Ishikawa (cell line): ENCODE results near the gene OSTM1.

Experiments
- EP300 ChIP-seq: IDR thresholded peaks from 2 replicates; pipeline ENCODE4 v1.6.1; 2012; ENCODE audit warnings: borderline replicate concordance
- FOXM1 ChIP-seq: IDR thresholded peaks from 2 replicates; pipeline ENCODE4 v1.6.1; 2012; ENCODE audit warnings: low read depth, borderline replicate concordance
- RAD21 ChIP-seq: IDR thresholded peaks from 2 replicates; pipeline ENCODE4 v1.6.1; 2012; ENCODE audit warnings: low read depth
- TEAD4 ChIP-seq: IDR thresholded peaks from 2 replicates; pipeline ENCODE4 v1.6.1; 2012
- TF ChIP-seq, protein P1 (sequence below): IDR thresholded peaks from 2 replicates; pipeline ENCODE4 v1.6.1; 2012; ENCODE audit warnings: low read depth, mild to moderate bottlenecking
- TF ChIP-seq, protein P2 (sequence below): IDR thresholded peaks from 2 replicates; pipeline ENCODE4 v1.6.1; 2012

GRCh38 chr6:108013787-108014439, 60.6 kb downstream of the OSTM1 start:
- TF ChIP-seq EP300 = no peak
- TF ChIP-seq, protein P1, sequence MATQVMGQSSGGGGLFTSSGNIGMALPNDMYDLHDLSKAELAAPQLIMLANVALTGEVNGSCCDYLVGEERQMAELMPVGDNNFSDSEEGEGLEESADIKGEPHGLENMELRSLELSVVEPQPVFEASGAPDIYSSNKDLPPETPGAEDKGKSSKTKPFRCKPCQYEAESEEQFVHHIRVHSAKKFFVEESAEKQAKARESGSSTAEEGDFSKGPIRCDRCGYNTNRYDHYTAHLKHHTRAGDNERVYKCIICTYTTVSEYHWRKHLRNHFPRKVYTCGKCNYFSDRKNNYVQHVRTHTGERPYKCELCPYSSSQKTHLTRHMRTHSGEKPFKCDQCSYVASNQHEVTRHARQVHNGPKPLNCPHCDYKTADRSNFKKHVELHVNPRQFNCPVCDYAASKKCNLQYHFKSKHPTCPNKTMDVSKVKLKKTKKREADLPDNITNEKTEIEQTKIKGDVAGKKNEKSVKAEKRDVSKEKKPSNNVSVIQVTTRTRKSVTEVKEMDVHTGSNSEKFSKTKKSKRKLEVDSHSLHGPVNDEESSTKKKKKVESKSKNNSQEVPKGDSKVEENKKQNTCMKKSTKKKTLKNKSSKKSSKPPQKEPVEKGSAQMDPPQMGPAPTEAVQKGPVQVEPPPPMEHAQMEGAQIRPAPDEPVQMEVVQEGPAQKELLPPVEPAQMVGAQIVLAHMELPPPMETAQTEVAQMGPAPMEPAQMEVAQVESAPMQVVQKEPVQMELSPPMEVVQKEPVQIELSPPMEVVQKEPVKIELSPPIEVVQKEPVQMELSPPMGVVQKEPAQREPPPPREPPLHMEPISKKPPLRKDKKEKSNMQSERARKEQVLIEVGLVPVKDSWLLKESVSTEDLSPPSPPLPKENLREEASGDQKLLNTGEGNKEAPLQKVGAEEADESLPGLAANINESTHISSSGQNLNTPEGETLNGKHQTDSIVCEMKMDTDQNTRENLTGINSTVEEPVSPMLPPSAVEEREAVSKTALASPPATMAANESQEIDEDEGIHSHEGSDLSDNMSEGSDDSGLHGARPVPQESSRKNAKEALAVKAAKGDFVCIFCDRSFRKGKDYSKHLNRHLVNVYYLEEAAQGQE = no peak
- TF ChIP-seq, protein P2, sequence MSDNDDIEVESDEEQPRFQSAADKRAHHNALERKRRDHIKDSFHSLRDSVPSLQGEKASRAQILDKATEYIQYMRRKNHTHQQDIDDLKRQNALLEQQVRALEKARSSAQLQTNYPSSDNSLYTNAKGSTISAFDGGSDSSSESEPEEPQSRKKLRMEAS = no peak
- TF ChIP-seq FOXM1 = no peak
- no peak for TF ChIP-seq TEAD4
- TF ChIP-seq RAD21 = no peak
